ENCODE results near the gene ATF1. TPM values are rescaled to one million over a fixed set of nuclear protein-coding genes. Genes with fewer than 3 reads are reported as not detected.

ATF1 gene
- total and polyA plus RNA-seq, 2 of the 8 experiments (the other 6 are each of a cell fraction or from before 2014, with no cell fraction given) = 23.2 to 41.8 TPM

DNA sequence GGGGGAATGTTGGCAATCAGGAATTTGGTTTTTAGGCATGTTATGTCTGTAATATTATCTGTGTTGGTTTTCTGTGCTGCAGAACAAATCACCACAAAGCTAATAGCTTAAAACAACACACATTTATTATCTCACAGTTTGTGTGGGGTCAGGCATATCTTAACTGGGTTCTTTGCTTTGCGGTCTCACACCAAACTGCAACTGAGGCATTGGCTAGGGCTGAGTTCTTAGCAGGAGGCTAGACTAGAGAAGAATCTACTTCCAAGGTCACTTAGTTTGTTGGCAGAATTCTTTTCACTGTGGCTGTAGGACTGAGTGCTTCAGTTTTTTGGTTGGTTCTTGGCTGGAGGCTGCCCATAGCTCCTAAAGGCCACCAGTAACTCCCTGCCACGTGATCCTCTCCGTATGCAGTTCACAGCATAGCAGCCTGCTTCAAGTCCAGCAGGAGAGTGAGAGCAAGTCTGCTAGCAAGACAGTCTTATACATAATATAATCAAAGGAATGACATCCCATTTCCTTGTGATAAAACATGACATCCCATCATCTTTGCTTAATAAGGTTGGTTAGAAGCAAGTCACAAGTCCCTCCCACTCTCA is 21.6 kb downstream of the ATF1 start:
- Histone ChIP-seq H3K4me3 (ENCODE audit: extremely low read depth in 1 of 4, insufficient read depth in 2 of 4, low read depth in 3 of 4, low read length in 4 of 4) (no peak overlapping the region), H3K4me1 (replicated peaks in 1 of 4; ENCODE audit: control insufficient read depth in 3 of 4, insufficient read depth in 4 of 4, low read length in 3 of 4) (no peaks in the 10 kb centered on the region), H2AK5ac (ENCODE audit: low read depth, low read length) (no peak overlapping the region), H2AFZ (ENCODE audit: low read length) (no peak overlapping the region), H3K27ac (ENCODE audit: low read depth, low read length) (no peak overlapping the region), H4K5ac (ENCODE audit: insufficient read length, low read depth, low read length) (no peak overlapping the region), H3K23me2 (ENCODE audit: low read depth, low read length) (no peaks in the 10 kb centered on the region; the same call in 1 of the 2 replicates), H2BK5ac (ENCODE audit: low read depth, low read length) (no peak overlapping the region), H3K23ac (ENCODE audit: insufficient read length) (no peak overlapping the region), H4K8ac (ENCODE audit: extremely low read depth, insufficient read depth, low read length) (no peak overlapping the region), H3K4ac (replicated peaks; ENCODE audit: insufficient read length, low read depth, low read length) (no peak overlapping the region), H2BK15ac (ENCODE audit: low read length) (no peak overlapping the region), H4K91ac (replicated peaks; ENCODE audit: insufficient read length, low read length) (no peak overlapping the region), H3K36me3 (ENCODE audit: control insufficient read depth in 2 of 4, insufficient read depth in 4 of 4, low read length in 3 of 4) (peaks cover 0 to 12% (median 0%) of the 10 kb centered on the region in 4 experiments; a peak in 3 of 8 replicates), H3K56ac (replicated peaks; ENCODE audit: insufficient read length, low read depth, low read length) (no peak overlapping the region), H3K79me1 (ENCODE audit: low read depth, low read length) (peaks cover 4% of the 10 kb centered on the region; the same call in 1 of the 2 replicates), H3K14ac (ENCODE audit: insufficient read length) (no peak overlapping the region), H2BK20ac (ENCODE audit: low read length) (no peak overlapping the region), H3K9ac (replicated peaks in 1 of 4; ENCODE audit: extremely low read depth in 1 of 4, low read depth in 3 of 4, low read length in 3 of 4) (no peak overlapping the region), H3K9me3 (ENCODE audit: insufficient read depth in 2 of 2, low read depth in 1 of 2, low read length in 1 of 2) (peaks cover 0 to 5% of the 10 kb centered on the region in 2 experiments; a peak in 1 of 4 replicates), H3K18ac (ENCODE audit: extremely low read depth, low read length) (no peak overlapping the region), H3K4me2 (ENCODE audit: insufficient read depth in 1 of 2, low read depth in 2 of 2, low read length in 2 of 2) (no peak overlapping the region), H3K27me3 (replicated peaks in 1 of 4; ENCODE audit: control insufficient read depth in 3 of 4, extremely low read depth in 1 of 4, insufficient read depth in 3 of 4, low read length in 3 of 4) (no peaks in the 10 kb centered on the region), H4K20me1 (replicated peaks in 1 of 2; ENCODE audit: control insufficient read depth in 1 of 2, insufficient read depth in 2 of 2, low read length in 2 of 2) (no peaks in the 10 kb centered on the region), H3K79me2 (ENCODE audit: control insufficient read depth in 1 of 2, insufficient read depth in 2 of 2, low read length in 2 of 2) (peaks cover 0 to 3% of the 10 kb centered on the region in 2 experiments; a peak in 2 of 4 replicates), H2BK120ac (replicated peaks; ENCODE audit: low read depth, low read length) (no peak overlapping the region), H2BK12ac (ENCODE audit: low read depth, low read length) (no peak overlapping the region)
- DNase-seq (ENCODE audit: low read depth in 1 of 2, low spot score in 2 of 2) (no peak), FAIRE-seq (no peak)
- CTCF ChIA-PET (ENCODE audit: partially characterized antibody) = interaction anchor here (0.9 to 1.2 kb wide), 2 partner anchors 11 to 20 kb away, joined by 3 to 4 read pairs; no protein-coding TSS in a partner anchor
- WGBS, 2 experiments (ENCODE audit: extremely low coverage in 1 of 2, insufficient coverage in 1 of 2, insufficient read length in 1 of 2, insufficient replicate concordance in 2 of 2, low coverage in 1 of 2, low lambda C conversion rate in 2 of 2, missing lambda C conversion rate in 1 of 2) = 96% methylated on average over 3 of the region's 3 CpGs; no CpG with 5 or more reads in 1 of the 2 experiments
- TF ChIP-seq EZH2 (IDR thresholded peaks at IDR 0.05; ENCODE audit: low read depth, low read length, severe bottlenecking) (no peak), HDAC6 (IDR thresholded peaks at IDR 0.05; ENCODE audit: low read depth, low read length) (no peak), POLR2A (IDR thresholded peaks at IDR 0.05; ENCODE audit: control extremely low read depth in 1 of 2, low read depth in 2 of 2, low read length in 2 of 2) (no peak), TBP (IDR thresholded peaks at IDR 0.05; ENCODE audit: low read depth, low read length) (no peak), YY1 (IDR thresholded peaks at IDR 0.05; ENCODE audit: low read depth, low read length) (no peak), CREB1 (IDR thresholded peaks at IDR 0.05) (no peak), SUZ12 (IDR thresholded peaks at IDR 0.05; ENCODE audit: low read length) (no peak), BACH1 (IDR thresholded peaks at IDR 0.05; ENCODE audit: low read length) (no peak), CTBP2 (IDR thresholded peaks at IDR 0.05; ENCODE audit: borderline replicate concordance, insufficient read depth, insufficient read length, low read length) (no peak)
- TF ChIP-seq, protein P1, sequence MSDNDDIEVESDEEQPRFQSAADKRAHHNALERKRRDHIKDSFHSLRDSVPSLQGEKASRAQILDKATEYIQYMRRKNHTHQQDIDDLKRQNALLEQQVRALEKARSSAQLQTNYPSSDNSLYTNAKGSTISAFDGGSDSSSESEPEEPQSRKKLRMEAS (IDR thresholded peaks at IDR 0.05) = no peak
- POLR2A ChIA-PET (ENCODE audit: partially characterized antibody) = interaction anchor here (0.7 to 1.4 kb wide), 2 partner anchors 231 to 240 kb away, joined by 3 read pairs; no protein-coding TSS in a partner anchor
